ENCODE measurements around the gene HMGN1. TPM values are rescaled to one million over a fixed set of nuclear protein-coding genes. Genes with fewer than 3 reads are reported as not detected.
A peak's percentile ranks its signal among the peaks of the same experiment; 100 is the strongest.
"Not testable (repeated sequence)": the region's sequence is repeated elsewhere in the genome, so short reads cannot be mapped to it uniquely, and the experiment has no call there.

HMGN1 gene
- total and polyA plus RNA-seq, 2 donors (not counting 1 experiment from before 2014, with no cell fraction given) = 117 to 317 TPM

DNA sequence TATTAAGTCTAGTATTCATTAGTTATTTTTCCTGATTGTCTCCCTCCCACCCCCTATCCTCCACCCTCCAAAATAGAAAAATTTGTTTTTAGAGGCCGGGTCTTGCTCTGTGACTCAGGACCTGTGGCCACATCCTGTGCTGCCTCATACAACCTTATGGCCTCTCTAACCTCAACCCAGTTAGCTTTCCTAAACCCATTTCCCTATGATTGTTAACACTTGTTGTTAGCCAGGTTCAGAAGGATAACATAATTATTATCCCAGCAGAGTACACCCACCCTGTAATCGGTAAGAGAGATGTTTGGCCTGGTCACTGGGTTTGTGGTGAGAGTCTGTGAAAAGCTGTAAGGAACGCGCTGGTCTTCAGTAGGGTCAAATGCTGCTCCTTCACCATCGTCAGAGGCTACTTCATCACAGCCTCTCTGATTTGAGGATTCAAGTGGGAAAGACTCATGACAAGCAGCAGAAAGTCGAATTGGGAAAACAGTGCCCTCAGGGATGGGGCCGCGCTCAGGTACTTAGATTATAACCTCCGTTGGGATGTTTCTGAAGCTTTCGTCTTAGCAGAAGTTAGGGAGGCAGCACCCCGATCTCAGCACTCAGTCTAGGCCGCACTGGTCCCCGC is 35.9 kb upstream of the HMGN1 start:
- ATAC-seq (ENCODE audit: low read depth) = no peak
- Histone ChIP-seq H3K27me3 (replicated peaks in 1 of 4; ENCODE audit: control extremely low read depth in 1 of 4, control insufficient read depth in 3 of 4, insufficient read depth in 4 of 4, low read length in 3 of 4) (no peaks in the 10 kb centered on the region), H3K36me3 (replicated peaks in 1 of 2; ENCODE audit: control extremely low read depth in 1 of 2, control insufficient read depth in 1 of 2, extremely low read depth in 1 of 2, insufficient read depth in 2 of 2, low read length in 1 of 2) (no peaks in the 10 kb centered on the region), H3K9ac (ENCODE audit: low read length) (no peak overlapping the region), H3K4me2 (replicated peaks; ENCODE audit: low read depth, low read length, poor library complexity, severe bottlenecking) (no peak overlapping the region), H3K4me3 (ENCODE audit: control extremely low read depth in 1 of 5, extremely low read depth in 1 of 5, insufficient read depth in 1 of 5, low read depth in 2 of 5, low read length in 4 of 5) (no peak overlapping the region), H3K27ac (ENCODE audit: low read length in 2 of 2) (no peak overlapping the region), H3K79me2 (ENCODE audit: control insufficient read depth, insufficient read depth, low read length) (peaks cover 46% of the 10 kb centered on the region), H3K4me1 (ENCODE audit: control insufficient read depth in 2 of 2, insufficient read depth in 2 of 2, low read length in 2 of 2) (peaks cover 17 to 29% of the 10 kb centered on the region in 2 donors), H2AFZ (ENCODE audit: insufficient read depth, low read depth, low read length, poor library complexity, severe bottlenecking) (no peak overlapping the region), H3K9me3 (ENCODE audit: control extremely low read depth in 1 of 3, control insufficient read depth in 2 of 3, insufficient read depth in 1 of 3, low read length in 2 of 3) (no peaks in the 10 kb centered on the region), H4K20me1 (ENCODE audit: control insufficient read depth, insufficient read depth, low read length, poor library complexity, severe bottlenecking) (peaks cover 1% of the 10 kb centered on the region)
- POLR2A ChIA-PET = no interaction called here
- no peak for DNase-seq
- Mint-ChIP-seq H3K27ac (peak overlapping the region; percentile 50), H3K4me1 (peaks cover 38% of the 10 kb centered on the region), H3K9me3 (ENCODE audit: insufficient read depth) (no peaks in the 10 kb centered on the region), H3K27me3 (no peaks in the 10 kb centered on the region), H3K4me3 (peak overlapping the region; percentile 13)
- CTCF ChIA-PET = interaction anchor here (1.5 kb wide), 1 partner anchor 11 kb away, joined by 4 read pairs; no protein-coding TSS in a partner anchor
- intact Hi-C loops (cut with micrococcal nuclease) = no loop called here
- WGBS (ENCODE audit: insufficient coverage) = 90% methylated on average over 12 of the region's 13 CpGs
- no peak for TF ChIP-seq EZH2 (IDR thresholded peaks at IDR 0.05; ENCODE audit: borderline replicate concordance, insufficient read depth, low read depth, low read length, poor library complexity, severe bottlenecking)
- TF ChIP-seq, protein P1, sequence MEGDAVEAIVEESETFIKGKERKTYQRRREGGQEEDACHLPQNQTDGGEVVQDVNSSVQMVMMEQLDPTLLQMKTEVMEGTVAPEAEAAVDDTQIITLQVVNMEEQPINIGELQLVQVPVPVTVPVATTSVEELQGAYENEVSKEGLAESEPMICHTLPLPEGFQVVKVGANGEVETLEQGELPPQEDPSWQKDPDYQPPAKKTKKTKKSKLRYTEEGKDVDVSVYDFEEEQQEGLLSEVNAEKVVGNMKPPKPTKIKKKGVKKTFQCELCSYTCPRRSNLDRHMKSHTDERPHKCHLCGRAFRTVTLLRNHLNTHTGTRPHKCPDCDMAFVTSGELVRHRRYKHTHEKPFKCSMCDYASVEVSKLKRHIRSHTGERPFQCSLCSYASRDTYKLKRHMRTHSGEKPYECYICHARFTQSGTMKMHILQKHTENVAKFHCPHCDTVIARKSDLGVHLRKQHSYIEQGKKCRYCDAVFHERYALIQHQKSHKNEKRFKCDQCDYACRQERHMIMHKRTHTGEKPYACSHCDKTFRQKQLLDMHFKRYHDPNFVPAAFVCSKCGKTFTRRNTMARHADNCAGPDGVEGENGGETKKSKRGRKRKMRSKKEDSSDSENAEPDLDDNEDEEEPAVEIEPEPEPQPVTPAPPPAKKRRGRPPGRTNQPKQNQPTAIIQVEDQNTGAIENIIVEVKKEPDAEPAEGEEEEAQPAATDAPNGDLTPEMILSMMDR (IDR thresholded peaks at IDR 0.05) = no peak

DNA sequence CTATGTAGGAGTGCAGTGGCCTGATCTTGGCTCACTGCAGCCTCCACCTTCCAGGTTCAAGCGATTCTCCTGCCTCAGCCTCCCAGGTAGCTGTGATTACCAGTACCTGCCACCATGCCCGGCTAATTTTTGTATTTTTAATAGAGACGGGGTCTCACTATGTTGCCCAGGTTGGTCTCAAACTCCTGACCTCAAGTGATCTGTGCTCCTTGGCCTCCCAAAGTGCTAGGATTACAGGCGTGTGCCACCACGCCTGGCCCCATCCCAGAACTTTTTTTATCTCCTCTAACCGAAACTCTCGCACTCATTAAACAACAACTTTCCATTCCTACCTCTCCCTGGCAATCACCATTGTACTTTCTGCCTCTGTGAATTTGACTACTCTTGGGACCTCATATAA is 33.2 kb upstream of the HMGN1 start:
- H3K9me3 Mint-ChIP-seq (ENCODE audit: insufficient read depth); H3K27ac ChIP-seq (ENCODE audit: low read length in 2 of 2); intact Hi-C loops (cut with micrococcal nuclease); ATAC-seq (ENCODE audit: low read depth); H3K27me3 ChIP-seq (replicated peaks in 1 of 4; ENCODE audit: control extremely low read depth in 1 of 4, control insufficient read depth in 3 of 4, insufficient read depth in 4 of 4, low read length in 3 of 4); H4K20me1 ChIP-seq (ENCODE audit: control insufficient read depth, insufficient read depth, low read length, poor library complexity, severe bottlenecking); H3K9ac ChIP-seq (ENCODE audit: low read length); CTCF ChIA-PET; H2AFZ ChIP-seq (ENCODE audit: insufficient read depth, low read depth, low read length, poor library complexity, severe bottlenecking); H3K4me3 ChIP-seq (ENCODE audit: control extremely low read depth in 1 of 5, extremely low read depth in 1 of 5, insufficient read depth in 1 of 5, low read depth in 2 of 5, low read length in 4 of 5); H3K36me3 ChIP-seq (replicated peaks in 1 of 2; ENCODE audit: control extremely low read depth in 1 of 2, control insufficient read depth in 1 of 2, extremely low read depth in 1 of 2, insufficient read depth in 2 of 2, low read length in 1 of 2); H3K9me3 ChIP-seq (ENCODE audit: control extremely low read depth in 1 of 3, control insufficient read depth in 2 of 3, insufficient read depth in 1 of 3, low read length in 2 of 3); H3K27me3 Mint-ChIP-seq; H3K4me2 ChIP-seq (replicated peaks; ENCODE audit: low read depth, low read length, poor library complexity, severe bottlenecking); DNase-seq: not testable (repeated sequence)
- peaks cover 11 to 22% of the 10 kb centered on the region in 2 donors for H3K4me1 ChIP-seq (ENCODE audit: control insufficient read depth in 2 of 2, insufficient read depth in 2 of 2, low read length in 2 of 2)
- peaks cover 26% of the 10 kb centered on the region for H3K79me2 ChIP-seq (ENCODE audit: control insufficient read depth, insufficient read depth, low read length)
- 98% methylated on average over 7 of the region's 7 CpGs for WGBS (ENCODE audit: insufficient coverage)
- Mint-ChIP-seq H3K27ac (peak overlapping the region; percentile 5), H3K4me1 (peaks cover 23% of the 10 kb centered on the region), H3K4me3 (peak overlapping the region; percentile 31)
- POLR2A ChIA-PET = interaction anchor here (0.7 to 1.5 kb wide), 4 partner anchors 33 to 163 kb away, joined by 3 to 4 read pairs (median 3); partner anchors contain the start of gene HMGN1
